ENCODE measurements around the gene SCUBE3.
A peak's percentile ranks its signal among the peaks of the same experiment; 100 is the strongest.

Gene SCUBE3

GRCh38 chr6:35215665-35216411 is 2.1 kb downstream of the SCUBE3 start:
- Mint-ChIP-seq H3K27me3 (ENCODE audit: low read depth, poor library complexity) (peaks cover 21% of the 10 kb centered on the region), H3K4me1 (peaks cover 86% of the 10 kb centered on the region), H3K27ac (peak overlapping the region; percentile 37), H3K4me3 (peak overlapping the region; percentile 89), H3K36me3 (ENCODE audit: low read depth) (no peaks in the 10 kb centered on the region), H3K9me3 (no peaks in the 10 kb centered on the region)
- no peak for TF ChIP-seq CTCF (IDR thresholded peaks at IDR 0.05)
- DNase-seq, result no peak

GRCh38 chr6:35216412-35216732 is 2.6 kb downstream of the SCUBE3 start:
- H3K9me3 Mint-ChIP-seq, result no peaks in the 10 kb centered on the region

GRCh38 chr6:35216851-35217811 is 3.4 kb downstream of the SCUBE3 start:
- DNase-seq, result peak; percentile 22
- H3K4me3 Mint-ChIP-seq, result peak overlapping the region; percentile 89
- TF ChIP-seq CTCF (IDR thresholded peaks at IDR 0.05), result no peak

More at GRCh38 chr6:35216412-35216732, 2.6 kb downstream of the SCUBE3 start:
- H3K36me3 Mint-ChIP-seq (ENCODE audit: low read depth), result no peaks in the 10 kb centered on the region
- TF ChIP-seq CTCF (IDR thresholded peaks at IDR 0.05), result no peak
- peak overlapping the region; percentile 89 for H3K4me3 Mint-ChIP-seq
- peaks cover 17% of the 10 kb centered on the region for H3K27me3 Mint-ChIP-seq (ENCODE audit: low read depth, poor library complexity)
- H3K27ac Mint-ChIP-seq, result no peak overlapping the region
- H3K4me1 Mint-ChIP-seq, result peaks cover 85% of the 10 kb centered on the region
- DNase-seq, result no peak

GRCh38 chr6:35218021-35218420 is 4.3 kb downstream of the SCUBE3 start:
- no peak for TF ChIP-seq CTCF (IDR thresholded peaks at IDR 0.05)
- peak overlapping the region; percentile 55 for H3K27ac Mint-ChIP-seq
- H3K4me1 Mint-ChIP-seq, result peaks cover 68% of the 10 kb centered on the region
- H3K4me3 Mint-ChIP-seq, result peak overlapping the region; percentile 78
- DNase-seq, result no peak
- no peaks in the 10 kb centered on the region for H3K9me3 Mint-ChIP-seq
- peaks cover 4% of the 10 kb centered on the region for H3K27me3 Mint-ChIP-seq (ENCODE audit: low read depth, poor library complexity)
- H3K36me3 Mint-ChIP-seq (ENCODE audit: low read depth), result peaks cover 5% of the 10 kb centered on the region

More at GRCh38 chr6:35216851-35217811, 3.4 kb downstream of the SCUBE3 start:
- Mint-ChIP-seq H3K27ac (peak overlapping the region; percentile 88), H3K9me3 (no peaks in the 10 kb centered on the region), H3K27me3 (ENCODE audit: low read depth, poor library complexity) (peaks cover 10% of the 10 kb centered on the region), H3K4me1 (peaks cover 77% of the 10 kb centered on the region), H3K36me3 (ENCODE audit: low read depth) (peaks cover 5% of the 10 kb centered on the region)

GRCh38 chr6:35218456-35218855 is 4.7 kb downstream of the SCUBE3 start:
- H3K27me3 Mint-ChIP-seq (ENCODE audit: low read depth, poor library complexity), result peaks cover 4% of the 10 kb centered on the region
- H3K9me3 Mint-ChIP-seq, result no peaks in the 10 kb centered on the region
- DNase-seq, result no peak
- H3K4me3 Mint-ChIP-seq, result no peak overlapping the region
- TF ChIP-seq CTCF (IDR thresholded peaks at IDR 0.05), result no peak
- peaks cover 6% of the 10 kb centered on the region for H3K36me3 Mint-ChIP-seq (ENCODE audit: low read depth)
- H3K27ac Mint-ChIP-seq, result no peak overlapping the region
- H3K4me1 Mint-ChIP-seq, result peaks cover 64% of the 10 kb centered on the region

Measured in nephron progenitor cell (in vitro differentiated cells).